ENCODE data around the gene PHF23.
A peak's percentile ranks its signal among the peaks of the same experiment; 100 is the strongest.

PHF23 gene

DNA sequence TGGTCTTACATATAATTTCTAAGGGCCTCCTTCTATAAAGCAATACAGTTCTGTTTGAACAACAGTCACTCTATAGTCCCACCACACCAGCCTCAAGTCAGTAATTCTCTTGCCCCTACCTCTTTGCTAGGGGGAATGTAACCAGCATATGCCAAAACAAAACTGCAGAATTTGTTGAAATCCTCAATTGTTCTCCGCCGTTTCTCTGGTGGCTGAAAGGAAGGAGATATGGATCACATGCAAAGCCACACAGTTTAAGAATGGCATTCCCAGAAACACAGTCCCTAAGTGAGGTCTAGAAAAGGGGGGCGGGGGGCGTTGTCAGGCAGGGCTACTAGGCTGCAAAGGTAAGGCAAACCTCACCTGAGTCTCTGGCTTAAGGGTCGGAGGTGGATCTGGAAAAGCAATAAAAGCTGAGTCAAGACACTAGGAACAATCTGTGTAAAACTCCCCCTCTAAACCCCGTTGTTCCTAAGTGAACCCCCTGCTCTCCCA, 1.9 kb downstream of the PHF23 start:
- H3K4me1 Mint-ChIP-seq: peaks cover 56% of the 10 kb centered on the region
- H3K4me3 Mint-ChIP-seq: peak overlapping the region; percentile 96 to 100 (median 96)
- TF ChIP-seq, protein P1, sequence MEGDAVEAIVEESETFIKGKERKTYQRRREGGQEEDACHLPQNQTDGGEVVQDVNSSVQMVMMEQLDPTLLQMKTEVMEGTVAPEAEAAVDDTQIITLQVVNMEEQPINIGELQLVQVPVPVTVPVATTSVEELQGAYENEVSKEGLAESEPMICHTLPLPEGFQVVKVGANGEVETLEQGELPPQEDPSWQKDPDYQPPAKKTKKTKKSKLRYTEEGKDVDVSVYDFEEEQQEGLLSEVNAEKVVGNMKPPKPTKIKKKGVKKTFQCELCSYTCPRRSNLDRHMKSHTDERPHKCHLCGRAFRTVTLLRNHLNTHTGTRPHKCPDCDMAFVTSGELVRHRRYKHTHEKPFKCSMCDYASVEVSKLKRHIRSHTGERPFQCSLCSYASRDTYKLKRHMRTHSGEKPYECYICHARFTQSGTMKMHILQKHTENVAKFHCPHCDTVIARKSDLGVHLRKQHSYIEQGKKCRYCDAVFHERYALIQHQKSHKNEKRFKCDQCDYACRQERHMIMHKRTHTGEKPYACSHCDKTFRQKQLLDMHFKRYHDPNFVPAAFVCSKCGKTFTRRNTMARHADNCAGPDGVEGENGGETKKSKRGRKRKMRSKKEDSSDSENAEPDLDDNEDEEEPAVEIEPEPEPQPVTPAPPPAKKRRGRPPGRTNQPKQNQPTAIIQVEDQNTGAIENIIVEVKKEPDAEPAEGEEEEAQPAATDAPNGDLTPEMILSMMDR (IDR thresholded peaks at IDR 0.05; ENCODE audit: unreplicated experiment in 3 of 3): no peak
- peak overlapping the region; percentile 99 for H3K27ac Mint-ChIP-seq
- no peaks in the 10 kb centered on the region for H3K9me3 Mint-ChIP-seq
- no peaks in the 10 kb centered on the region for H3K27me3 Mint-ChIP-seq (ENCODE audit: low read depth)
- H3K36me3 Mint-ChIP-seq (ENCODE audit: low read depth): peaks cover 53% of the 10 kb centered on the region

DNA sequence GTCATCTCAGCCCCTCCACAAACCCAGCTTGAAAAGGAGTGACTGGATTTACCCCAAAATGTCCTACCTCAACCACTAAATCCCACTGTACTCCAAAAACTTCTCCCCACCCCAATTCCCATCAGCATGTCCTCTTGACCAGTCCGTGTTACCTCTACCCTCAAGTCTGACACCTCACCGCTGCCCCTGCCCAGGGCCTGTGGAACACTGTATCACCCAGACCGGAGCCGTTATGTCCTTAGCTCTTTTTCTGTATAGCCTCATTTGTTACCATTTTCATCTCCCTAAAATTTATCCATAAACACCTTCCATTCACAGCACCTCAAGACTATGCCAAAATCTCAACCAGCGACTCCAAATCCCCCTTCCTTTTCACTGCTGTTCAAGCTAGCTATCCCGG, 2.4 kb downstream of the PHF23 start:
- H3K4me1 Mint-ChIP-seq: peaks cover 57% of the 10 kb centered on the region
- no peaks in the 10 kb centered on the region for H3K27me3 Mint-ChIP-seq (ENCODE audit: low read depth)
- H3K9me3 Mint-ChIP-seq: no peaks in the 10 kb centered on the region
- H3K36me3 Mint-ChIP-seq (ENCODE audit: low read depth): peaks cover 54% of the 10 kb centered on the region
- H3K27ac Mint-ChIP-seq: peak overlapping the region; percentile 99
- TF ChIP-seq, protein P1 (IDR thresholded peaks at IDR 0.05; ENCODE audit: unreplicated experiment in 3 of 3): no peak
- H3K4me3 Mint-ChIP-seq: peak overlapping the region; percentile 96 to 100 (median 96)

DNA sequence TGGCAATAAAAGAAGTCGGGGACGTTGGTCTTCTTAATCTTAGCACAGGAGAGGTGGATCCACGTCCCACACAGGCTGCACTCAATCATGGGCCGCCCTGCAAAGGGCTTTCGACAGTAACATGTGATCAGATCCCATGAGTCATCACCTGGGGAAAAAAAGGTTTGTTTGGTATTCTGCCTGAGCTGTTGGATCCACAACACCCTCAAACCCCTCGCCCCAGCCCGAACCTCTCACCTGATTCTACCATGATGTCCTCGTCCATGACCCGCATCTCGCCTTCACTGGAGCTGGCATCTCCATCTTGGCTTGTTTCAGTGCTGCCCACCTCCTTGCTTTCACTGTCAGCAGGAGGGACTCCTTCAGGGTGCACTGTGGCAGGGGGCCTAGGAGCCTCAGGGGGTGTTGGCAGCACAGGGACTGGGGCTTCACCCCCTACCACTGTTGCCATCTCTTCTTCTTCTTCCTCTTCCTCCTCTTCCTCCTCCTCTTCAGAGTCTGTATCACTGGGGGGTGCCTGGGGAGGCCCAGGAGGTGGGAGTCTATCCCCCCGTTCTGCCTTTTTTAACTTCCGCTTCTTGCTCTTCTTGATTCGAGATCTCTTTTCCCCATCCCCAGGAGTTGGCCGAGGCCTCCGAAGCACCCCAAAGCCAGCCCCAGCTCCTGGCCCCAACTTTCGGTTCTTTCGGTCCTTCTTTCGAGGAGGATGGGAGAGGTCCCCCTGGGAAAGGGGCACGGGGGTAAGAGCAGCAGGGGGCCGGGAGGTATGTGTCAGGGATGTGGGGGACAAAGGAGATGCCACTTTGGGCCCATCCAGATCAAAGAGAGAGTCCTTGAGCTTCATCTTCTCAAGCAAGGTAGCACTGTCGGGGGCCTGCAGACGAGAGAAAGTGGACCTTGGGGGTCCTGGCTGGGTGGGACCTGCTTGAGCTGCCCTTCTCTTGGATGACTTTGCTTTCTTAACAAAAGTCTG, 3.3 kb downstream of the PHF23 start:
- peak overlapping the region; percentile 62 to 99 (median 99) for H3K27ac Mint-ChIP-seq
- TF ChIP-seq, protein P1 (IDR thresholded peaks at IDR 0.05; ENCODE audit: unreplicated experiment in 3 of 3): no peak
- no peaks in the 10 kb centered on the region for H3K27me3 Mint-ChIP-seq (ENCODE audit: low read depth)
- H3K4me3 Mint-ChIP-seq: peak overlapping the region; percentile 96 to 100 (median 96)
- no peaks in the 10 kb centered on the region for H3K9me3 Mint-ChIP-seq
- peaks cover 47% of the 10 kb centered on the region for H3K36me3 Mint-ChIP-seq (ENCODE audit: low read depth)
- peaks cover 50% of the 10 kb centered on the region for H3K4me1 Mint-ChIP-seq

DNA sequence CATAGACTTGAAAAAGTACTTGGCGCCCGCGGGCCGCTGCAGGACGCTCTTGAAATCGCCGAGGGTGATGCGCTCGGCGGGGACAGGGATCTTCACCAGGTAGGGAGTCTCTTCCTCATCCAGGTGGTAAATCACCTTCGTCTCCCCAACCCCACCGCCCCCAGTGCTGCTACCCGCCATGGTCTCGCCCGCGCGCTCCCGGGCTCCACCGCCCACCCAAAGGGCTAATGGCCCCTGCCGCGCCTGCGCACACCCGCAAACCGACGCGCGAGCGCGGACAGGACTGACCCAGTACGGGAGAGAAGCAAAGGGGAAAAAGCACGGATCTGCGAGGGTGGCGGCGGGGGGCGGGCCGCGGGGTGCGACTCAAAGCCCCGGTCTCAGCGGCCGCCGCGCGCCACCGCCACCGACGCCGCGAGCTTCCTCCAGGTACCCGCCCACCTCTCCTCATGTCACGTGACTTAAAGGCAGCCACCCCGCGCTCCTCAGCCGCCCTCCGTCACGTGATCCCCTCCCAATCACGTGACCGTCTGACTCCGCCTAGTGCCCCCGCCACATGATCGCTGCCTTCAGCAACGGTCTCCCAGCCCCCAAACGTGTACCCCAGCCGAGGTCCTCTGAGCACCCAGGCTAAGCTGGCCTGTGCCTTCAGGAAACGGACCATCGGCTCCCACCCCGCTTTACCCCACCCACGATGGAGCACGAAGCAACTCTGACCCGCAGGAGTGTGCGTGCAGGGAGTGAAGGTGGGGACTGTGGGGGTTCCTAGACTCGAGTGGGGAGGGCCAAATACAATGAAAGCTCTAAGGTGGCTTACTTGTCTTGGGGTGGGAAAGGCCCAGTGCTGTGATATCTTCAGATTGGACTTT, 4.9 kb downstream of the PHF23 start, which contains the start of gene DVL2:
Gene DVL2, minus strand, starts transcription at position 435 of the 869 bp plus-strand sequence. Its CDS starts 255 bp downstream, at position 180.
- TF ChIP-seq, protein P1 (IDR thresholded peaks at IDR 0.05; ENCODE audit: unreplicated experiment in 3 of 3): no peak
- Mint-ChIP-seq H3K27ac (peak within 1 kb of the TSS; percentile 96 to 99 (median 98)), H3K4me3 (peak within 1 kb of the TSS; percentile 96 to 100 (median 96)), H3K36me3 (ENCODE audit: low read depth) (peaks cover 48% of the 10 kb centered on the region), H3K9me3 (no peaks in the 10 kb centered on the region), H3K4me1 (peaks cover 35% of the 10 kb centered on the region), H3K27me3 (ENCODE audit: low read depth) (no peaks in the 10 kb centered on the region)

DNA sequence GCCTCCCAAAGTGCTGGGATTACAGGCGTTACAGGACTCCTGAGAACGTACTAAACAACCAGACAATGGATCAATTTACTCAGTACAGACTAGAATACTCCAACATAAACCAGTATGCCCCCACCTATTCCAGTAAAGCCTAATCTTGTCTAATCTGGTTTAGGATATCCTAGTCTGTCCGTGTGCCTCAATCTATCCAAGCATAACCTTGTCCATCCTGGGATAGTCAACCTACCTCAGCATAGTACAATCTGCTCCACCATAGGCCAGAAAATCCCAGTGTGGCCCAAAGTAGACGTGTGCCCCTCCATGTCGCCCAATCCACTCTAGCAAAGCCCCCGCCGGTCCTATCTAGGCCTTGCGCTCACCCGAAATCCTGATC, 5.6 kb downstream of the PHF23 start:
- H3K27ac Mint-ChIP-seq: peak overlapping the region; percentile 96 to 99 (median 98)
- peaks cover 55% of the 10 kb centered on the region for H3K36me3 Mint-ChIP-seq (ENCODE audit: low read depth)

More for the DNA sequence above, 5.6 kb downstream of the PHF23 start:
- peaks cover 35% of the 10 kb centered on the region for H3K4me1 Mint-ChIP-seq
- H3K9me3 Mint-ChIP-seq: no peaks in the 10 kb centered on the region
- H3K4me3 Mint-ChIP-seq: peak overlapping the region; percentile 96 to 100 (median 96)
- TF ChIP-seq, protein P1 (IDR thresholded peaks at IDR 0.05; ENCODE audit: unreplicated experiment in 3 of 3): no peak
- H3K27me3 Mint-ChIP-seq (ENCODE audit: low read depth): no peaks in the 10 kb centered on the region

Data from nephron (organoid).